ENCODE data around the gene PTTG1IP. TPM values are rescaled to one million over a fixed set of nuclear protein-coding genes. Genes with fewer than 3 reads are reported as not detected.
A peak's percentile ranks its signal among the peaks of the same experiment; 100 is the strongest.

The PTTG1IP gene
- total and polyA plus RNA-seq, 2 of the 13 experiments (the other 11 are each of a cell fraction or from before 2014, with no cell fraction given): 161 to 700 TPM

DNA sequence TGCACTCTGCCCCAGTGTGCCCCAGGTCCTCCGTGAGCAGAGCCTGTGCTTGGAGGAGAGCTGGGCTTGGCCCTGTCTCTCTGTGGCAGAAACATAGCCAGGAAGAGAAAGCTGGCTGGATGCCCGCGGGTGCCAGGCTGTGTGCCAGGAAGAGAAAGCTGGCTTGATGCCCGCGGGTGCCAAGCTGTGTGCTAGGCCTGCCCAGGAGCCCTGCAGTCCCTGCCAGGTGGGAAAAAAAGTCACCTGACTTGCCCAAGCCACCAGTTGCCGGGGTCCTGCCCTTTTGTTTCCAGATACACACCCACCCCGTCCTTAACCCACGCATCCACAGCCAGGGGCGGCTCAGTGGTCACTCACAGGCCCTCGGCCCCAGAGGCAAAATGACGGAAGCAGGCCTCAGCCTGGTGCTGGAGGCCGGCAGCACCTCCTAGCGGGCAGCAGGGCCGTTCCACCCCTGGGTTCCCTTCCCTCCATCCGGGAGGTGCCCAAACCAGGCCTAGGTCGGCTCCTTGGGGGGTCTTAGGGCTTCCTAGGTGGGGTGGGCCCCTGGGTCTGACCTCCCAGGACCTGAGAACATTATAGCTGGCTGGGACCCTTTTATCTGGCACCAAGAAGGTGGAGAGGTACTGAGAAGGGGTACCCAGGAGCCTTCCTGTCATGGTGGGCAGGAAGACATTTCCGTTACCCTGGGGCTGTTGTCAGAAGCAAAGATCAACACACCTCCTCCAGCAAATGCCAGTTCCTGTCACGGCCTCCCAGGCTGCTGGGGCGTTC lies 38.1 kb upstream of the PTTG1IP start (continued):
- TF ChIP-seq, protein P1, sequence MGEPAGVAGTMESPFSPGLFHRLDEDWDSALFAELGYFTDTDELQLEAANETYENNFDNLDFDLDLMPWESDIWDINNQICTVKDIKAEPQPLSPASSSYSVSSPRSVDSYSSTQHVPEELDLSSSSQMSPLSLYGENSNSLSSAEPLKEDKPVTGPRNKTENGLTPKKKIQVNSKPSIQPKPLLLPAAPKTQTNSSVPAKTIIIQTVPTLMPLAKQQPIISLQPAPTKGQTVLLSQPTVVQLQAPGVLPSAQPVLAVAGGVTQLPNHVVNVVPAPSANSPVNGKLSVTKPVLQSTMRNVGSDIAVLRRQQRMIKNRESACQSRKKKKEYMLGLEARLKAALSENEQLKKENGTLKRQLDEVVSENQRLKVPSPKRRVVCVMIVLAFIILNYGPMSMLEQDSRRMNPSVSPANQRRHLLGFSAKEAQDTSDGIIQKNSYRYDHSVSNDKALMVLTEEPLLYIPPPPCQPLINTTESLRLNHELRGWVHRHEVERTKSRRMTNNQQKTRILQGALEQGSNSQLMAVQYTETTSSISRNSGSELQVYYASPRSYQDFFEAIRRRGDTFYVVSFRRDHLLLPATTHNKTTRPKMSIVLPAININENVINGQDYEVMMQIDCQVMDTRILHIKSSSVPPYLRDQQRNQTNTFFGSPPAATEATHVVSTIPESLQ (CRISPR knock-in tag; conservative IDR thresholded peaks at IDR 0.05): no peak
- TF ChIP-seq ZNF75D (CRISPR knock-in tag; IDR thresholded peaks at IDR 0.05; ENCODE audit: borderline replicate concordance) (no peak), FOSL1 (CRISPR knock-in tag; IDR thresholded peaks at IDR 0.05; ENCODE audit: borderline replicate concordance) (no peak), MZF1 (CRISPR knock-in tag; IDR thresholded peaks at IDR 0.05; ENCODE audit: borderline replicate concordance) (0 out of 2 replicates have a peak, but pooled peaks have one; percentile 20), ATM (IDR thresholded peaks at IDR 0.05; ENCODE audit: borderline replicate concordance) (no peak), SP1 (IDR thresholded peaks at IDR 0.05) (no peak), SP1 (CRISPR knock-in tag; IDR thresholded peaks at IDR 0.05) (0 out of 2 replicates have a peak, but pooled peaks have one; percentile 26), NCOA5 (CRISPR knock-in tag; IDR thresholded peaks at IDR 0.05) (no peak), HNRNPLL (IDR thresholded peaks at IDR 0.05; ENCODE audit: low read depth, low read length, poor library complexity, severe bottlenecking) (peak; percentile 38), FOXA1 (IDR thresholded peaks at IDR 0.05) (no peak), FOXA1 (CRISPR knock-in tag; IDR thresholded peaks at IDR 0.05) (peak; percentile 23; the same call in 1 of the 2 replicates), KMT2B (CRISPR knock-in tag; IDR thresholded peaks at IDR 0.05) (no peak)
- TF ChIP-seq, protein P2, sequence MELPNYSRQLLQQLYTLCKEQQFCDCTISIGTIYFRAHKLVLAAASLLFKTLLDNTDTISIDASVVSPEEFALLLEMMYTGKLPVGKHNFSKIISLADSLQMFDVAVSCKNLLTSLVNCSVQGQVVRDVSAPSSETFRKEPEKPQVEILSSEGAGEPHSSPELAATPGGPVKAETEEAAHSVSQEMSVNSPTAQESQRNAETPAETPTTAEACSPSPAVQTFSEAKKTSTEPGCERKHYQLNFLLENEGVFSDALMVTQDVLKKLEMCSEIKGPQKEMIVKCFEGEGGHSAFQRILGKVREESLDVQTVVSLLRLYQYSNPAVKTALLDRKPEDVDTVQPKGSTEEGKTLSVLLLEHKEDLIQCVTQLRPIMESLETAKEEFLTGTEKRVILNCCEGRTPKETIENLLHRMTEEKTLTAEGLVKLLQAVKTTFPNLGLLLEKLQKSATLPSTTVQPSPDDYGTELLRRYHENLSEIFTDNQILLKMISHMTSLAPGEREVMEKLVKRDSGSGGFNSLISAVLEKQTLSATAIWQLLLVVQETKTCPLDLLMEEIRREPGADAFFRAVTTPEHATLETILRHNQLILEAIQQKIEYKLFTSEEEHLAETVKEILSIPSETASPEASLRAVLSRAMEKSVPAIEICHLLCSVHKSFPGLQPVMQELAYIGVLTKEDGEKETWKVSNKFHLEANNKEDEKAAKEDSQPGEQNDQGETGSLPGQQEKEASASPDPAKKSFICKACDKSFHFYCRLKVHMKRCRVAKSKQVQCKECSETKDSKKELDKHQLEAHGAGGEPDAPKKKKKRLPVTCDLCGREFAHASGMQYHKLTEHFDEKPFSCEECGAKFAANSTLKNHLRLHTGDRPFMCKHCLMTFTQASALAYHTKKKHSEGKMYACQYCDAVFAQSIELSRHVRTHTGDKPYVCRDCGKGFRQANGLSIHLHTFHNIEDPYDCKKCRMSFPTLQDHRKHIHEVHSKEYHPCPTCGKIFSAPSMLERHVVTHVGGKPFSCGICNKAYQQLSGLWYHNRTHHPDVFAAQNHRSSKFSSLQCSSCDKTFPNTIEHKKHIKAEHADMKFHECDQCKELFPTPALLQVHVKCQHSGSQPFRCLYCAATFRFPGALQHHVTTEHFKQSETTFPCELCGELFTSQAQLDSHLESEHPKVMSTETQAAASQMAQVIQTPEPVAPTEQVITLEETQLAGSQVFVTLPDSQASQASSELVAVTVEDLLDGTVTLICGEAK (IDR thresholded peaks at IDR 0.05): no peak
- TF ChIP-seq, protein P2 (CRISPR knock-in tag; IDR thresholded peaks at IDR 0.05): 0 out of 2 replicates have a peak, but pooled peaks have one; percentile 9
- TF ChIP-seq, protein P3, sequence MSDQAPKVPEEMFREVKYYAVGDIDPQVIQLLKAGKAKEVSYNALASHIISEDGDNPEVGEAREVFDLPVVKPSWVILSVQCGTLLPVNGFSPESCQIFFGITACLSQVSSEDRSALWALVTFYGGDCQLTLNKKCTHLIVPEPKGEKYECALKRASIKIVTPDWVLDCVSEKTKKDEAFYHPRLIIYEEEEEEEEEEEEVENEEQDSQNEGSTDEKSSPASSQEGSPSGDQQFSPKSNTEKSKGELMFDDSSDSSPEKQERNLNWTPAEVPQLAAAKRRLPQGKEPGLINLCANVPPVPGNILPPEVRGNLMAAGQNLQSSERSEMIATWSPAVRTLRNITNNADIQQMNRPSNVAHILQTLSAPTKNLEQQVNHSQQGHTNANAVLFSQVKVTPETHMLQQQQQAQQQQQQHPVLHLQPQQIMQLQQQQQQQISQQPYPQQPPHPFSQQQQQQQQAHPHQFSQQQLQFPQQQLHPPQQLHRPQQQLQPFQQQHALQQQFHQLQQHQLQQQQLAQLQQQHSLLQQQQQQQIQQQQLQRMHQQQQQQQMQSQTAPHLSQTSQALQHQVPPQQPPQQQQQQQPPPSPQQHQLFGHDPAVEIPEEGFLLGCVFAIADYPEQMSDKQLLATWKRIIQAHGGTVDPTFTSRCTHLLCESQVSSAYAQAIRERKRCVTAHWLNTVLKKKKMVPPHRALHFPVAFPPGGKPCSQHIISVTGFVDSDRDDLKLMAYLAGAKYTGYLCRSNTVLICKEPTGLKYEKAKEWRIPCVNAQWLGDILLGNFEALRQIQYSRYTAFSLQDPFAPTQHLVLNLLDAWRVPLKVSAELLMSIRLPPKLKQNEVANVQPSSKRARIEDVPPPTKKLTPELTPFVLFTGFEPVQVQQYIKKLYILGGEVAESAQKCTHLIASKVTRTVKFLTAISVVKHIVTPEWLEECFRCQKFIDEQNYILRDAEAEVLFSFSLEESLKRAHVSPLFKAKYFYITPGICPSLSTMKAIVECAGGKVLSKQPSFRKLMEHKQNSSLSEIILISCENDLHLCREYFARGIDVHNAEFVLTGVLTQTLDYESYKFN (CRISPR knock-in tag; conservative IDR thresholded peaks at IDR 0.05): peak; percentile 33; the same call in 1 of the 2 replicates

Measured in HepG2 (cell line).